ENCODE data around the gene PKM. TPM values are rescaled to one million over a fixed set of nuclear protein-coding genes. Genes with fewer than 3 reads are reported as not detected.

Gene PKM
- polyA plus RNA-seq, 1 experiment, result 2,533 TPM

DNA sequence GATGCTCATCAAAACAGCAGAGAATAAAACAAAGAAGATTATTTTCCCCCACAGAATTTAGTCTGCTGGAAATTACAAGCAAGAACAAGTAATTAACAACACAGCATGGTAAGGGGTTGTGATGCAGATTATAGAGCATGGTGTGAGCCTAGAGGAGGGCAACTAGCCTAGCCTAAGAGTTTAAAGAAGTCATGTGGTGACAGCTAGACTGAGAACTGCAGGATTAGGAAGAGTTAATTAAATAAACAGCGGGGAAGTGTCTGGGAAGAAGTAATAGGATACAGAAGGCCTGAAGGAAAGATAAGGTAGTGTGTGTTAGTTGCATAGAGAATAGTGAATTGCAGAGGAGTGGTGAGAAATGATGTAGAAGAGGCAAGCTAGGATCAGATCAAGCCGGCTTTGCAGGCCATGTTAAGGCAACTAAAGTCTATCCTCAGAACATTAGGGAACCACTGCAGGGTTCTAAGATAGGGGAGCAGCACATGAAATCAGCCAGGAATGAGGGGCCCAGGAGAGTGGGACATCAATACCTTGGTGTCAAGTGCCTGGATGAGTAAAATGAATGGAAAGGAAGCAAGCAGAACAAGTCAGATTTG, 11.9 kb upstream of the PKM start:
- H3K27me3 ChIP-seq (ENCODE audit: control insufficient read depth, insufficient read depth, low read length), result no peaks in the 10 kb centered on the region
- ChIA-PET CTCF (interaction anchor here (1.1 kb wide), 1 partner anchor 31 kb away, joined by 4 read pairs; no protein-coding TSS in a partner anchor), POLR2A (no interaction called here)
- TF ChIP-seq, protein P1, sequence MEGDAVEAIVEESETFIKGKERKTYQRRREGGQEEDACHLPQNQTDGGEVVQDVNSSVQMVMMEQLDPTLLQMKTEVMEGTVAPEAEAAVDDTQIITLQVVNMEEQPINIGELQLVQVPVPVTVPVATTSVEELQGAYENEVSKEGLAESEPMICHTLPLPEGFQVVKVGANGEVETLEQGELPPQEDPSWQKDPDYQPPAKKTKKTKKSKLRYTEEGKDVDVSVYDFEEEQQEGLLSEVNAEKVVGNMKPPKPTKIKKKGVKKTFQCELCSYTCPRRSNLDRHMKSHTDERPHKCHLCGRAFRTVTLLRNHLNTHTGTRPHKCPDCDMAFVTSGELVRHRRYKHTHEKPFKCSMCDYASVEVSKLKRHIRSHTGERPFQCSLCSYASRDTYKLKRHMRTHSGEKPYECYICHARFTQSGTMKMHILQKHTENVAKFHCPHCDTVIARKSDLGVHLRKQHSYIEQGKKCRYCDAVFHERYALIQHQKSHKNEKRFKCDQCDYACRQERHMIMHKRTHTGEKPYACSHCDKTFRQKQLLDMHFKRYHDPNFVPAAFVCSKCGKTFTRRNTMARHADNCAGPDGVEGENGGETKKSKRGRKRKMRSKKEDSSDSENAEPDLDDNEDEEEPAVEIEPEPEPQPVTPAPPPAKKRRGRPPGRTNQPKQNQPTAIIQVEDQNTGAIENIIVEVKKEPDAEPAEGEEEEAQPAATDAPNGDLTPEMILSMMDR (IDR thresholded peaks at IDR 0.05; ENCODE audit: insufficient read depth, low read depth, low read length), result no peak
- H3K4me3 ChIP-seq (ENCODE audit: low read depth, low read length), result no peak overlapping the region
- H3K36me3 ChIP-seq (ENCODE audit: control insufficient read depth, insufficient read depth, low read length), result peaks cover 12% of the 10 kb centered on the region
- no peak for DNase-seq (ENCODE audit: low read depth)

GRCh38 chr15:72239652-72240051, 8.7 kb upstream of the PKM start:
- no peak for DNase-seq (ENCODE audit: low read depth)
- Histone ChIP-seq H3K27me3 (ENCODE audit: control insufficient read depth, insufficient read depth, low read length) (no peaks in the 10 kb centered on the region), H3K4me3 (ENCODE audit: low read depth, low read length) (no peak overlapping the region), H3K36me3 (ENCODE audit: control insufficient read depth, insufficient read depth, low read length) (peaks cover 11% of the 10 kb centered on the region)
- TF ChIP-seq, protein P1 (IDR thresholded peaks at IDR 0.05; ENCODE audit: insufficient read depth, low read depth, low read length), result no peak
- POLR2A ChIA-PET, result no interaction called here
- CTCF ChIA-PET, result interaction anchor here (0.7 to 2.8 kb wide), 3 partner anchors 12 to 168 kb away, joined by 3 to 14 read pairs (median 6); no protein-coding TSS in a partner anchor

GRCh38 chr15:72238586-72238985, 7.6 kb upstream of the PKM start:
- ChIA-PET POLR2A (no interaction called here), CTCF (interaction anchor here (0.7 to 2.8 kb wide), 4 partner anchors 11 to 336 kb away, joined by 3 to 14 read pairs (median 4); no protein-coding TSS in a partner anchor)
- H3K4me3 ChIP-seq (ENCODE audit: low read depth, low read length), result no peak overlapping the region
- H3K36me3 ChIP-seq (ENCODE audit: control insufficient read depth, insufficient read depth, low read length), result peaks cover 11% of the 10 kb centered on the region
- DNase-seq (ENCODE audit: low read depth), result no peak
- TF ChIP-seq, protein P1 (IDR thresholded peaks at IDR 0.05; ENCODE audit: insufficient read depth, low read depth, low read length), result no peak
- no peaks in the 10 kb centered on the region for H3K27me3 ChIP-seq (ENCODE audit: control insufficient read depth, insufficient read depth, low read length)

DNA sequence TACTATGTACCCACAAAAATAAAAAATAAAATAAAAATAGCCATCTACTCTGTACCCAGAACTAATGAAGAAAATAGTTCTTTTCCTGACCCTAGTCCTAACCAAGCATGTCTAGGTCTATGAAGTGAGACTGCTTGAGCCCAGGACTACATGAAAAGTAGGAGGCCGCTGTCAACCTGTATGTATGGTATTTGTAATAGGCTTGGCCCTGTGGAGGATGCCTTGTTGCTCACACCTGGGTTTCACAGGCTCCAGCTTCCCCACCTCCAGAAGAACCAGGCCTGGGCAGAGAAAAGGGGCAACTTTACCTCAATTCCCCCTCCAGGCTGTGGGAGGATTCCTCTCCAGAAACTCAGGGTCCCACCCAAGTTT, 6.8 kb upstream of the PKM start:
- H3K4me3 ChIP-seq (ENCODE audit: low read depth, low read length), result no peak overlapping the region
- TF ChIP-seq, protein P1 (IDR thresholded peaks at IDR 0.05; ENCODE audit: insufficient read depth, low read depth, low read length), result no peak
- no peaks in the 10 kb centered on the region for H3K27me3 ChIP-seq (ENCODE audit: control insufficient read depth, insufficient read depth, low read length)
- ChIA-PET POLR2A (no interaction called here), CTCF (interaction anchor here (0.6 to 2.8 kb wide), 3 partner anchors 11 to 39 kb away, joined by 3 to 14 read pairs (median 13); no protein-coding TSS in a partner anchor)
- H3K36me3 ChIP-seq (ENCODE audit: control insufficient read depth, insufficient read depth, low read length), result peaks cover 9% of the 10 kb centered on the region
- DNase-seq (ENCODE audit: low read depth), result no peak

- ChIA-PET CTCF (interaction anchor here (1.2 to 2.2 kb wide), 2 partner anchors 10 to 31 kb away, joined by 3 to 13 read pairs; no protein-coding TSS in a partner anchor), POLR2A (no interaction called here)
- peaks cover 9% of the 10 kb centered on the region for H3K36me3 ChIP-seq (ENCODE audit: control insufficient read depth, insufficient read depth, low read length)
- peak overlapping the region; percentile 34 for H3K4me3 ChIP-seq (ENCODE audit: low read depth, low read length)
- peak; percentile 94 for DNase-seq (ENCODE audit: low read depth)
- H3K27me3 ChIP-seq (ENCODE audit: control insufficient read depth, insufficient read depth, low read length), result no peaks in the 10 kb centered on the region
- TF ChIP-seq, protein P1 (IDR thresholded peaks at IDR 0.05; ENCODE audit: insufficient read depth, low read depth, low read length), result no peak
Observed at GRCh38 chr15:72237029-72237852, 6.3 kb upstream of the PKM start.

Measured in BJ (cell line).